ENCODE measurements around the gene OR7D2.
A peak's percentile ranks its signal among the peaks of the same experiment; 100 is the strongest.

The OR7D2 gene

GRCh38 chr19:9205501-9206113 lies 26.8 kb downstream of the OR7D2 start:
- peak; percentile 21 to 47 for DNase-seq (ENCODE audit: low read depth in 2 of 2, low spot score in 1 of 2)

- no peak for DNase-seq (ENCODE audit: low read depth in 2 of 2, low spot score in 1 of 2)
Observed at GRCh38 chr19:9219489-9219888, 40.7 kb downstream of the OR7D2 start, which contains the start of gene OR7D4. Gene OR7D4 (minus strand): TSS chr19:9219589. CDS start chr19:9214837, 4,752 bp downstream.
